LNCaP clone FGC (cell line): Measurements from ENCODE around the gene SULT4A1.

Experiments
- DNase-seq: peaks from one replicate; pipeline ENCODE4 v3.0.0-alpha.2; 2011; ENCODE audit warnings: low read depth
- H3K4me3 ChIP-seq: 2 replicates; pipeline ENCODE4 v1.5.1; 2011; ENCODE audit warnings: mild to moderate bottlenecking, low read depth, low read length, control low read depth
- TF ChIP-seq, protein P1 (sequence below): IDR thresholded peaks from 2 replicates; pipeline ENCODE4 v1.5.1; 2012; ENCODE audit warnings: mild to moderate bottlenecking; ENCODE audit not compliant: control insufficient read depth, insufficient read depth; ENCODE audit errors: extremely low read depth

The SULT4A1 gene

DNA sequence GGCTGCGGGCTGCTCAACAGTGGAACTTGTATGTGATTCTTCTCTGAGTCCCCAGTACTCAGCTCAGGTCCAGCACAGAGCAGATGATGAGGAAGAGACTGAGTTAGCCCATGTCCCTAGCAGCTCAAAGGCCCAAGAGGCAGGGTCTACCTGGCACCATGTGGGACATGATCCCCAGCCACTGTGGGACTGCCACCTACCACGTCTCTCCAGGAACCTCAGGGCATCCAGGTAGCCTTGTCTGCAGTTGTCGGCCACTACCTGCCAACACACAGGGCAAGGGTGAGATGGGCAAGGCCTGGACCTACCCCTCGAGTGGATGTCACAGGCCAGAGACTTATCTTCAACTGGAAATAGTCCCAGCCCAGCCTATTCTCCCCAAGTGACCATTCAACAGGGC lies 25.1 kb upstream of the SULT4A1 start:
- DNase-seq = no peak
- H3K4me3 ChIP-seq = no peak overlapping the region
- TF ChIP-seq, protein P1, sequence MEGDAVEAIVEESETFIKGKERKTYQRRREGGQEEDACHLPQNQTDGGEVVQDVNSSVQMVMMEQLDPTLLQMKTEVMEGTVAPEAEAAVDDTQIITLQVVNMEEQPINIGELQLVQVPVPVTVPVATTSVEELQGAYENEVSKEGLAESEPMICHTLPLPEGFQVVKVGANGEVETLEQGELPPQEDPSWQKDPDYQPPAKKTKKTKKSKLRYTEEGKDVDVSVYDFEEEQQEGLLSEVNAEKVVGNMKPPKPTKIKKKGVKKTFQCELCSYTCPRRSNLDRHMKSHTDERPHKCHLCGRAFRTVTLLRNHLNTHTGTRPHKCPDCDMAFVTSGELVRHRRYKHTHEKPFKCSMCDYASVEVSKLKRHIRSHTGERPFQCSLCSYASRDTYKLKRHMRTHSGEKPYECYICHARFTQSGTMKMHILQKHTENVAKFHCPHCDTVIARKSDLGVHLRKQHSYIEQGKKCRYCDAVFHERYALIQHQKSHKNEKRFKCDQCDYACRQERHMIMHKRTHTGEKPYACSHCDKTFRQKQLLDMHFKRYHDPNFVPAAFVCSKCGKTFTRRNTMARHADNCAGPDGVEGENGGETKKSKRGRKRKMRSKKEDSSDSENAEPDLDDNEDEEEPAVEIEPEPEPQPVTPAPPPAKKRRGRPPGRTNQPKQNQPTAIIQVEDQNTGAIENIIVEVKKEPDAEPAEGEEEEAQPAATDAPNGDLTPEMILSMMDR = no peak

DNA sequence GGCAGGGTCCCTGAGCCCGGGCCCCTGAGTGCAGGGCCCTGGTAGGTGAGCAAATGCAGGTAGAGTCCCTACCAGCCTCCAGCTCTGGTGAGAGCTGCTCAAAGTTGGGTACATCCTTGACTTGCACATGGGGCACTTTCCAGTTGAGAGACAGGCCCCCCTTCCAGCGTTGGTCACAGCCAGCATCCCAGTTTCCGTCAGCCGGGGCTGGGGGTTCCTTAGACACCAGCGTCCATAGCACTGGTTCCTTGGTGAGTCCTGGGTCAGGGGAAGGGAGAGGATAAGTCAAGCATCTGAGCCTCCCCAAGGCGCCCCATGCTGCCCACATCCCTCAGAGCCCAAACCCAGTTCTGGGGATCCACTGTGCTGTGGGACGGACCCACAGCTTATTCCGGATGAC lies 23.9 kb upstream of the SULT4A1 start:
- no peak for DNase-seq
- TF ChIP-seq, protein P1 = no peak
- H3K4me3 ChIP-seq = no peak overlapping the region

DNA sequence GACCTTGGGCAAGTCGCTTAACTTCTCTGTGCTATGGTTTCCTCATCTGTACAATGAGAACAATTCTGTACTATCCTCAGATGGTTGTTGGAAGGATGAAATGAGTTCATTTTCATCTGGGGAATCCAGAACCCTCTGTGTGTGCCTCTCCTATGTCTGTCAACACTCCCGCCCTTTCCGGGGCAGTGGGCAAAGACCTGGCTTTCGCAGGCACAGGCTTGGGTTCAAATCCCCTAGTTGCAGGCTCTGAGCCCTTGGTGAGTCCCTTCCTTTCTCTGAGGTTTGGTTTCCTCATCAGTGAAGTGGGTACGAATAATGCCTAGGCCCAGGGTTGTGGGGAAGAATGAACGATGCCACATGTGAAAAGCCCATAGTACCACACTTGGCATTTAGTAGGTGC lies 23.5 kb upstream of the SULT4A1 start:
- no peak for DNase-seq

DNA sequence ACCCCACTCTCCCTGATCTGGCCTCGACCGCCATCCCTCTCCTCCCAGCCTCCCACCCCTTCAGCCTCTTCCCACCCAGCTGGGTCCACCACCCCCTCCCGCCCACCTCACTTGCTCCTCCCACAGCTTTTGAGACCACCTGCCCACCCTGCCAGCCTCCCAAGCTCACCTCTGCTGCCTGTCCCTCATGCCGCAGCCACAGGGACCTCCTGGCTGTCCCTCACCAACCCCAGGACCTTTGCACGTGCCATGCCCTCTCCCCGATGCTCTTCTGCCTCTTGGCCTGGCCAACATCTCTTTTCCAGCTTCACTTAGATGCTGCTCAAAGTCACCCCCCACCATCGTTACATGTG lies 23.0 kb upstream of the SULT4A1 start:
- DNase-seq = no peak
- TF ChIP-seq, protein P1 = no peak
- no peak overlapping the region for H3K4me3 ChIP-seq

More for the DNA sequence above, 23.5 kb upstream of the SULT4A1 start:
- H3K4me3 ChIP-seq = no peak overlapping the region
- TF ChIP-seq, protein P1 = no peak

DNA sequence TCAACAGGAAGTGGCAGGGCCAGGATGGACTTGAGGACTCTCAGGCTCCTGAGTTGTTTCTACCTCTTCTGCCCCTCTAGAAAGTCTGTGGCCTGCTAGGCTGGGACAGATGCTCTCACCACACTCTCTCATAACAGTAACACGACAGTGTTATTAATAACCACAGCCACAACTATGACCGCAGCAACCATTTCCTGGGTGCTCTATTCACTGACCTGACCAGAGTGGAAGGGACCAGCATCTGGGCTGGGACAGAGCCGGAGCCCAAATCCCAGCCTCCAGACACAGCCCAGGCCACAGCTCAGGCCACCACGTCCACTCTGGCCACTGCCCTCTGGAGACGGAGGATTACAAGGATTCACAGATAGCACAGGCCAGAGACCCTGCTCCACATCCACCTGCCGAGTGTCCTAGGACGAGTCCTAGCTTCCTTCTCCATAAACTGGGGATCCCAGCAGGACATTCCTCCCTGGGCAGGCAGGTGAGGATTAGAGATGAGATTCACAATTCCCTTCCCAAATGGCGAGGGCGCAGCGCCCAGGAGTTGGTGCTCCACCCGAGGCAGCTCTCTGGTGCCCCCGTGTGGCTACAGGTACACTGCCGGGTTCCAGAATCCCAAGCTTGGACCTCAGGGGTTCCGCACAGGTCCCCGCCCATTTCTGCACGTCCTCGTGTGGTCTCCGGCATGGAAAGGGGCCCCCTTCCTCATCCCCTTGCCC lies 22.4 kb upstream of the SULT4A1 start:
- H3K4me3 ChIP-seq = no peak overlapping the region

DNA sequence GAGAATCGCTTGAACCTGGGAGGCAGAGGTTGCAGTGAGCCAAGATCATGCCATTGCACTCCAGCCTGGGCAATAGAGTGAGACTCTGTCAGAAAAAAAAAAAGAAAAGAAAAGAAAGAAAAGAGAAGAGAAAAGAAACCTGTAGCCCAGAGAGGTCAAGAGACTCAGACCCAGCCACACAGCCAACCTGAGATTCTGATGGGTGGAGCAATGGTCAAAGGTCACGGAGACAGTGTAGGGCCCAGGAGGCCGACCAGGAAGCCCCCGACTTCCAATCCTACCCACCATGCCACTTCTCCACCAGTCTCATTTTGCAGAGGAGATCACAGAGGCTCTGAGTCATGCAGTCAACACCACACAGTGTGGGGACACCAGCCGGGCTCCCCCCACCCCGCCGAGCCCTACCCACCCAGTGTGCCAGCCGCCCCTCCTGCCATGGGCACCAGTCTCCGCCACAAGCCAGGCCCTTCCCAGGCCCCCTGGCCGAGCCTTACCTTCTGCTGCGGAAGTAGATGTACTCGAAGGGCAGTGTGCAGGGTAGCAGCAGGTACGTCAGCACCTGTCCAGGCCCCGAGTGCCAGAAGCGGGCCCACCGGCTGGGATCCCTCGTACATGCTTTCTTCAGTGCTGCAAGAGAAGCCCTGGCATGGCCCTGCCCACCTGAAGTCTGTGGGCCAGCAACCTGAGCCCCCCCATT lies 21.6 kb upstream of the SULT4A1 start:
- DNase-seq = no peak
- H3K4me3 ChIP-seq = no peak overlapping the region
- TF ChIP-seq, protein P1 = no peak

More for the DNA sequence above, 22.4 kb upstream of the SULT4A1 start:
- TF ChIP-seq, protein P1 = peak; percentile 68
- DNase-seq = no peak

DNA sequence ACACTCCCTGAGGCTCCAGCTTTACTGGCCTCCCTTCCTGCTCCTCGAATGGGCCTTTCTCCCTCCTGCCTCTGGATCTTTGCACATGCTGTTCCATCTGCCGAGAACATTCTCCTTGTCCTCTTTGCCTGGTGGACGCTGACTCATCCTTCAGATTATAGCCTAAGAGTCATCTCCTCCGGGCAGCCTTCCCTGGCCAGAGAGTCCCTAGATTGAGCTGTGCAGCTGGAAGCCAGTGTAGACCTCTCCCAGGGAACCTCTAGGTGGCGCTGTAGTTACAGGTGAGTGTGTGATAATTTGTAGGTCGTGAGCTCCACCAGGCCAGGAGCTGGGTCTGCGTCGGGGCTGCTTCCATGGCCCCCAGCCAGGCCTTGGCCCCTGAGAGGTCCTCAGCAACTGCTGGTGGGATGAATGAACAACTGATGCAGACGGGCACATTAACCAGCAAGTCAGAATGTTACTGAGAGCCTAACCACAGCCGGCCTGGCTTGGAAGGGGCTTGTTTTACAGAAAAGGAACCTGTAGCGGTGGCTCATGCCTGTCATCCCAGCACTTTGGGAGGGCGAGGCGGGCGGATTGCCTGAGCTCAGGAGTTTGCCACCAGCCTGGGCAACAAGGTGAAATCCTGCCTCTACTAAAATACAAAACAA lies 20.8 kb upstream of the SULT4A1 start:
- no peak overlapping the region for H3K4me3 ChIP-seq
- TF ChIP-seq, protein P1 = peak; percentile 47
- DNase-seq = peak; percentile 33
